ENCODE data around the gene OR4C45. TPM values are rescaled to one million over a fixed set of nuclear protein-coding genes. Genes with fewer than 3 reads are reported as not detected.
"Not testable (repeated sequence)": the region's sequence is repeated elsewhere in the genome, so short reads cannot be mapped to it uniquely, and the experiment has no call there.

OR4C45 gene
- total RNA-seq, 2 experiments from 2014 or later = not detected

DNA sequence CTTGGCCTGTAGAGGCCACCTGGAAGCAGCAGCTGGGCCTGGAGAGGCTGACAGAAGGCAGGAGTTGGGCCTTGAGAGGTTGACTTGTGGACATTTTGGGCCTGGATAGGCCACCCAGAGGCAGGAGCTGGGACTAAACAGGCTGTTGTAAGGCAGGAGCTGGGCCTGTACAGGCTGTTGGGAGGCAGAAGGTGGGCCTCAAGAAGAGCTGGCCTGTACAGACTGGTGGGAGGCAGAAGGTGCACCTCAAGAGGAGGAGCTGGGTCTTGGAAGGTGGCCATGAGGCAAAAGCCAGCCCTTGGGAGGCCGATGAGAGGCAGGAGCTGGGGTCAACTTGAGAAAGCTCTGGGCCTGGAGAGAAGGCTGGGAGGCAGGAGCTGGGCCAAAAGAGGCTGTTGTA lies 45.3 kb downstream of the OR4C45 start:
- H3K9me2 ChIP-seq (ENCODE audit: insufficient read depth, low read length) = no peaks in the 10 kb centered on the region
- no peak for DNase-seq (ENCODE audit: low spot score)
- no peaks in the 10 kb centered on the region for H4K20me1 ChIP-seq (ENCODE audit: insufficient read depth, low read length)
- H3K36me3 ChIP-seq (ENCODE audit: insufficient read depth, low read length) = no peaks in the 10 kb centered on the region
- TF ChIP-seq EZH2phosphoT487 (IDR thresholded peaks at IDR 0.05; ENCODE audit: borderline replicate concordance, low read depth, low read length) = no peak
- TF ChIP-seq, protein P1, sequence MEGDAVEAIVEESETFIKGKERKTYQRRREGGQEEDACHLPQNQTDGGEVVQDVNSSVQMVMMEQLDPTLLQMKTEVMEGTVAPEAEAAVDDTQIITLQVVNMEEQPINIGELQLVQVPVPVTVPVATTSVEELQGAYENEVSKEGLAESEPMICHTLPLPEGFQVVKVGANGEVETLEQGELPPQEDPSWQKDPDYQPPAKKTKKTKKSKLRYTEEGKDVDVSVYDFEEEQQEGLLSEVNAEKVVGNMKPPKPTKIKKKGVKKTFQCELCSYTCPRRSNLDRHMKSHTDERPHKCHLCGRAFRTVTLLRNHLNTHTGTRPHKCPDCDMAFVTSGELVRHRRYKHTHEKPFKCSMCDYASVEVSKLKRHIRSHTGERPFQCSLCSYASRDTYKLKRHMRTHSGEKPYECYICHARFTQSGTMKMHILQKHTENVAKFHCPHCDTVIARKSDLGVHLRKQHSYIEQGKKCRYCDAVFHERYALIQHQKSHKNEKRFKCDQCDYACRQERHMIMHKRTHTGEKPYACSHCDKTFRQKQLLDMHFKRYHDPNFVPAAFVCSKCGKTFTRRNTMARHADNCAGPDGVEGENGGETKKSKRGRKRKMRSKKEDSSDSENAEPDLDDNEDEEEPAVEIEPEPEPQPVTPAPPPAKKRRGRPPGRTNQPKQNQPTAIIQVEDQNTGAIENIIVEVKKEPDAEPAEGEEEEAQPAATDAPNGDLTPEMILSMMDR (conservative IDR thresholded peaks at IDR 0.05; ENCODE audit: low read length) = no peak
- H3K4me2 ChIP-seq (ENCODE audit: low read length) = no peak overlapping the region
- no peaks in the 10 kb centered on the region for H3K9me3 ChIP-seq (ENCODE audit: low read length)
- intact Hi-C loops (cut with micrococcal nuclease; ENCODE audit: unreplicated experiment) = no loop called here
- H3K27ac ChIP-seq (ENCODE audit: low read depth, low read length, poor library complexity, severe bottlenecking) = no peak overlapping the region
- H3K4me1 ChIP-seq (ENCODE audit: insufficient read depth, low read length, poor library complexity, severe bottlenecking) = no peaks in the 10 kb centered on the region
- BruUV-seq (replicated peaks) = no TSS peak
- no peak overlapping the region for H3K4me3 ChIP-seq (ENCODE audit: low read depth, low read length, poor library complexity, severe bottlenecking)
- POLR2A ChIA-PET = no interaction called here
- H3K79me2 ChIP-seq (ENCODE audit: insufficient read depth, low read depth, low read length) = no peaks in the 10 kb centered on the region
- H2AFZ ChIP-seq (ENCODE audit: low read length) = no peak overlapping the region
- CTCF ChIA-PET (ENCODE audit: unreplicated experiment) = no interaction called here

DNA sequence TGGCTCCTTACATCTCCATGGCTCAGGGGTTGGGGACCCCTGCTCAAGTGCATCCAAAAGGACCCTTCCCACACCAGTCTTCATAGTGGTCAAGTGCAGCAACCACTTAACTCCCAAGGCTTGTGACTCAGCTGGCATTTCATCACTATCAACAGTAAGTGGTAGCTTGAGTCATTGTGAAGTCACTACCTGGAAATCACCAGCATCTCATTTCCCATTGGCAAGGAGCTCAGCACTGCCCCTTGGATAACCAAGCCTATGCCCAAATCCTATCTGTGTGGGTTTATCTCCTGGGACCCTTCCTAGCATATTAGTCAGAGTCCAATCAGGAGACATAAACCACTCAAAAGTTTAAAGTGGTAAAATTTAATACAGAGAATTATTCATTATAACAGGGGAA lies 46.3 kb downstream of the OR4C45 start:
- H3K79me2 ChIP-seq (ENCODE audit: insufficient read depth, low read depth, low read length); H3K9me3 ChIP-seq (ENCODE audit: low read length); POLR2A ChIA-PET; H3K27ac ChIP-seq (ENCODE audit: low read depth, low read length, poor library complexity, severe bottlenecking); H3K4me2 ChIP-seq (ENCODE audit: low read length); H3K4me3 ChIP-seq (ENCODE audit: low read depth, low read length, poor library complexity, severe bottlenecking); DNase-seq (ENCODE audit: low spot score); intact Hi-C loops (cut with micrococcal nuclease; ENCODE audit: unreplicated experiment); CTCF ChIA-PET (ENCODE audit: unreplicated experiment); H3K9me2 ChIP-seq (ENCODE audit: insufficient read depth, low read length); H3K36me3 ChIP-seq (ENCODE audit: insufficient read depth, low read length); H2AFZ ChIP-seq (ENCODE audit: low read length); H3K4me1 ChIP-seq (ENCODE audit: insufficient read depth, low read length, poor library complexity, severe bottlenecking); BruUV-seq (replicated peaks); H4K20me1 ChIP-seq (ENCODE audit: insufficient read depth, low read length): not testable (repeated sequence)

DNA sequence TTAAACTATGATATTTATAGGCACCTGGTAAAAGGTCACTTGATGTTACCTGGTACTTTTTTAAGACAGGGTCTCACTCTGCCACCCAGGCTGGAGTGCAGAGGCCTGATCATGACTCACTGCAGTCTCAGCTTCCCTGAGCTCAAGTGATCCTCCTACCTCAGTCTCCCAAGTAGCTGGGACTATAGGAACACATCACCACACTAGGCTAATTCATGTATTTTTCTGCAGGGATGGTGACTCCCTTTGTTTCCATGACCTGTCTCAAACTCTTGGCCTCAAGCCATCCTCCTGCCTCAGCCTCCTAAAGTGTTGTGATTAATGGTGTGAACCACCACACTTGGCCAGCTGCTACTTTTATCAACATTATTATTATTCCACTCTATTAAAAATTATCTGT lies 47.6 kb downstream of the OR4C45 start:
- no peak overlapping the region for H3K27ac ChIP-seq (ENCODE audit: low read depth, low read length, poor library complexity, severe bottlenecking)
- no peaks in the 10 kb centered on the region for H3K36me3 ChIP-seq (ENCODE audit: insufficient read depth, low read length)
- DNase-seq (ENCODE audit: low spot score) = no peak
- no peak overlapping the region for H2AFZ ChIP-seq (ENCODE audit: low read length)
- no peaks in the 10 kb centered on the region for H3K79me2 ChIP-seq (ENCODE audit: insufficient read depth, low read depth, low read length)
- POLR2A ChIA-PET = no interaction called here
- intact Hi-C loops (cut with micrococcal nuclease; ENCODE audit: unreplicated experiment) = no loop called here
- H3K9me2 ChIP-seq (ENCODE audit: insufficient read depth, low read length) = no peaks in the 10 kb centered on the region
- TF ChIP-seq EZH2phosphoT487 (IDR thresholded peaks at IDR 0.05; ENCODE audit: borderline replicate concordance, low read depth, low read length) = no peak
- TF ChIP-seq, protein P1 (conservative IDR thresholded peaks at IDR 0.05; ENCODE audit: low read length) = no peak
- H3K4me3 ChIP-seq (ENCODE audit: low read depth, low read length, poor library complexity, severe bottlenecking) = no peak overlapping the region
- CTCF ChIA-PET (ENCODE audit: unreplicated experiment) = no interaction called here
- no peaks in the 10 kb centered on the region for H4K20me1 ChIP-seq (ENCODE audit: insufficient read depth, low read length)
- no peaks in the 10 kb centered on the region for H3K4me1 ChIP-seq (ENCODE audit: insufficient read depth, low read length, poor library complexity, severe bottlenecking)
- BruUV-seq (replicated peaks) = no TSS peak
- H3K4me2 ChIP-seq (ENCODE audit: low read length) = no peak overlapping the region
- no peaks in the 10 kb centered on the region for H3K9me3 ChIP-seq (ENCODE audit: low read length)

Other genes with a start within 250 kb of the OR4C45 start
- gene OR4C13, start 80.5 kb upstream of the OR4C45 start, total RNA-seq (2014; rRNA removed; shearing (Covaris generic)) = not detected in 2 replicates
- gene OR4C13, start 80.5 kb upstream of the OR4C45 start, total RNA-seq (2022) = not detected in 2 replicates
- gene OR4C12, start 50.3 kb upstream of the OR4C45 start, total RNA-seq (2014; rRNA removed; shearing (Covaris generic)) = not detected in 2 replicates
- gene OR4C12, start 50.3 kb upstream of the OR4C45 start, total RNA-seq (2022) = not detected in 2 replicates

Data from OCI-LY7 (cell line).